ENCODE results near the gene NFE2L1. TPM values are rescaled to one million over a fixed set of nuclear protein-coding genes. Genes with fewer than 3 reads are reported as not detected.
"Not testable (repeated sequence)": the region's sequence is repeated elsewhere in the genome, so short reads cannot be mapped to it uniquely, and the experiment has no call there.

NFE2L1 gene
- total and polyA plus RNA-seq, 12 donors, result 62.0 to 432 (median 245) TPM

GRCh38 chr17:48030531-48030930 is 17.6 kb upstream of the NFE2L1 start:
- WGBS, 4 donors, result 38 to 61% (median 52%) methylated on average over 4 to 5 of the region's 5 CpGs
- H3K27me3 ChIP-seq, result no peaks in the 10 kb centered on the region
- no peaks in the 10 kb centered on the region for H3K36me3 ChIP-seq (replicated peaks in 1 of 2)
- H3K4me3 ChIP-seq, result no peak overlapping the region
- H3K27ac ChIP-seq, result no peak overlapping the region
- DNase-seq, result no peak
- no peaks in the 10 kb centered on the region for H3K9me3 ChIP-seq (replicated peaks in 1 of 3)
- TF ChIP-seq CTCF (IDR thresholded peaks at IDR 0.05), result no peak
- no peak for TF ChIP-seq POLR2A (IDR thresholded peaks at IDR 0.05)
- peaks cover 11 to 15% of the 10 kb centered on the region in 2 donors for H3K4me1 ChIP-seq (replicated peaks in 1 of 2)
- intact Hi-C loops (cut with DNase I), result no loop called here

GRCh38 chr17:48031966-48032365 is 16.2 kb upstream of the NFE2L1 start:
- DNase-seq, result no peak
- TF ChIP-seq CTCF (IDR thresholded peaks at IDR 0.05), result no peak
- TF ChIP-seq POLR2A (IDR thresholded peaks at IDR 0.05), result no peak

GRCh38 chr17:48034734-48035133 is 13.4 kb upstream of the NFE2L1 start:
- peaks cover 0 to 13% of the 10 kb centered on the region in 2 donors for H3K4me1 ChIP-seq (replicated peaks in 1 of 2)

More at GRCh38 chr17:48031966-48032365, 16.2 kb upstream of the NFE2L1 start:
- H3K27me3 ChIP-seq, result no peaks in the 10 kb centered on the region
- H3K4me3 ChIP-seq, result no peak overlapping the region
- intact Hi-C loops (cut with DNase I), result no loop called here
- no peaks in the 10 kb centered on the region for H3K9me3 ChIP-seq (replicated peaks in 1 of 3)
- H3K36me3 ChIP-seq (replicated peaks in 1 of 2), result no peaks in the 10 kb centered on the region
- H3K4me1 ChIP-seq (replicated peaks in 1 of 2), result peaks cover 0 to 6% of the 10 kb centered on the region in 2 donors
- no peak overlapping the region for H3K27ac ChIP-seq
- 77 to 94% (median 87%) methylated on average over 6 of the region's 6 CpGs for WGBS, 4 donors

GRCh38 chr17:48036693-48037035 is 11.5 kb upstream of the NFE2L1 start:
- peaks cover 0 to 13% of the 10 kb centered on the region in 2 donors for H3K4me1 ChIP-seq (replicated peaks in 1 of 2)
- H3K36me3 ChIP-seq (replicated peaks in 1 of 2), result no peaks in the 10 kb centered on the region
- TF ChIP-seq POLR2A (IDR thresholded peaks at IDR 0.05), result no peak
- TF ChIP-seq CTCF (IDR thresholded peaks at IDR 0.05), result no peak
- H3K4me3 ChIP-seq, result peak overlapping the region in 2 of 4 donors; percentile 37 to 60
- no peaks in the 10 kb centered on the region for H3K27me3 ChIP-seq
- 2 to 43% (median 31%) methylated on average over 4 to 6 of the region's 6 CpGs for WGBS, 4 donors
- intact Hi-C loops (cut with DNase I), result no loop called here
- no peaks in the 10 kb centered on the region for H3K9me3 ChIP-seq (replicated peaks in 1 of 3)
- no peak for DNase-seq
- H3K27ac ChIP-seq, result peak overlapping the region in 2 of 5 donors; percentile 65 to 75

More at GRCh38 chr17:48034734-48035133, 13.4 kb upstream of the NFE2L1 start:
- H3K9me3 ChIP-seq (replicated peaks in 1 of 3); intact Hi-C loops (cut with DNase I); H3K4me3 ChIP-seq; H3K27ac ChIP-seq; H3K27me3 ChIP-seq; H3K36me3 ChIP-seq (replicated peaks in 1 of 2); DNase-seq: not testable (repeated sequence)
- 88 to 91% (median 91%) methylated on average over 9 to 12 of the region's 12 CpGs for WGBS, 4 donors
